Measurements from ENCODE around the gene ZNF77.
"Not testable (repeated sequence)": the region's sequence is repeated elsewhere in the genome, so short reads cannot be mapped to it uniquely, and the experiment has no call there.

ZNF77 gene

DNA sequence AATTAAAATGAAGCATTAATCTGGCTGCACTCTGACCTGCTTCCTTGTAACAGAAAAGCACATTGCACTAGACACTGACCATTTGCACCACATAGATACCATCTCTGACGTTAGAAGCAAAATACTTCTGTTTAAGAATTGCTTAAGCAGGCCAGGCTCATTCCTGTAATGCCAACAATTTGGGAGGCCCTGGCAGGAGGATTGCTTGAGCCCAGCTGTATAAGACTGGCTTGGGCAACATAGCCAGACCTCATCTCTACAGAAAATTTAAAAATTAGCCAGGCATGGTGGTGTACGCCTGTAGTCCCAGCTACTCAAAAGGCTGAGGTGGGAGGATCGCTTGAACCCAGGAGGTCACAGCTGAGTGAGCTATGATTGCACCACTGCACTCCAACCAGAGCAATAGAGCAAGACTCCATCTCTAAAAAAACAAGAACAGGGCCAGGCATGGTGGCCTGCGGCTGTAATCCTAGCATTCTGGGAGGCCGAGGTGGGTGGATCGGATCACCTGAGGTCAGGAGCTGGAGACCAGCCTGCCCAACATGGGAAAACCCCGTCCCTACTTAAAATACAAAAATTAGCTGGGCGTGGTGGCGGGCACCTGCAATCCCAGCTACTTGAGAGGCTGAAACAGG is 25.5 kb upstream of the ZNF77 start:
- DNase-seq (ENCODE audit: low read depth in 1 of 2, low spot score in 1 of 2), result no peak

DNA sequence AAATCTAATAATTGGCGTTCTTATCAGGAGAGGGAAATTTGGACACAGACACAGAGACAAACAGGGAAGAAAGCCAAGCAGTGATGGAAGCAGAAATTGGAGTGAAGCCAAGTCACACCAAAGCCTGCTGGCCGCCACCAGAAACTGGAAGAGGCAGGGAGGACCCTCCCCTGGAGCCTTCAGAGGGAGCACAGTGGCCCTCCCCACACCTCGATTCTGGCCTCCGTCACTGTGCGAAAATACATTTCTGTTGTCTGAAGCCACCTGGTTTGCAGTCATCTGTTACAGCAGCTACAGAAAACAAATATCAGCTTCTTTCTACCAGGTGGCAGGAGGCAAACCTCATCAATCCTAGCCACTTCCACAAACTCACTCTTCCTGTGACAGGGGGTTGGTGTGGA is 24.3 kb upstream of the ZNF77 start:
- DNase-seq (ENCODE audit: low read depth in 1 of 2, low spot score in 1 of 2), result no peak

DNA sequence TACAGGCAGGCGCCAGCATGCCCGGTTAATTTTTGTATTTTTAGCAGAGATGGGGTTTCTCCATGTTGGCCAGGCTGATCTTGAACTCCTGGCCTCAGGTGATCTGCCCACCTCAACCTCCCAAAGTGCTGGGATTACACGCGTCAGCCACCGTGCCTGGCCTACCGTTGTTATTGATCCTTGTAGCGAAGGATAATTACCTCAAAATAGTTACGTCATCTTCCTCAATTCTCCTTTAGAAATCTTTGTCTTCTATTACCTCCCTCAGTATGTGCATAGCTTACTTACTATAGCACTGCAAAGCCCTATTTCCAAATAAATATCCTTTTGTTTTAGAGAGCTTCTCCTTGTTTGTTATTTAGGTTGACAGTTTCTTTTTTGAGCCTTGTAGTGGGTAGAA is 23.2 kb upstream of the ZNF77 start:
- no peak for DNase-seq (ENCODE audit: low read depth in 1 of 2, low spot score in 1 of 2)

DNA sequence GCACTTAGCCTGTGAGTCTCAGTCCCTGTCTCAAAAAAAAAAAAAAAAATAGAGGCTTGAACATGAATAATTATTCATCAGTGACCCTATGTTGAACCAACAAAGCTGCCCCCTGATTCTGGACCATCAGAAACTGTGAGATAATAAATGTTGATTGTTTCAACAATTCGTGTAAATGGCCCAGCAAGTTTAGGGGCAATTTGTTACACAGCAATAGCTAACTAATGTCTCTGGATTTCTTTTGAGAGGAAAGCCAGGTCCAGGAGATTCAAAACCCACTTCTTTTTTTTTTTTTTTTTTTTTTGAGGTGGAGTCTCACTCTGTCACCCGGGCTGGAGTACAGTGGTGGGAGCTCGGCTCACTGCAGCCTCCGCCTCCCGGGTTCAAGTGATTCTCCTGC is 20.1 kb upstream of the ZNF77 start:
- no peak for DNase-seq (ENCODE audit: low read depth in 1 of 2, low spot score in 1 of 2)

DNA sequence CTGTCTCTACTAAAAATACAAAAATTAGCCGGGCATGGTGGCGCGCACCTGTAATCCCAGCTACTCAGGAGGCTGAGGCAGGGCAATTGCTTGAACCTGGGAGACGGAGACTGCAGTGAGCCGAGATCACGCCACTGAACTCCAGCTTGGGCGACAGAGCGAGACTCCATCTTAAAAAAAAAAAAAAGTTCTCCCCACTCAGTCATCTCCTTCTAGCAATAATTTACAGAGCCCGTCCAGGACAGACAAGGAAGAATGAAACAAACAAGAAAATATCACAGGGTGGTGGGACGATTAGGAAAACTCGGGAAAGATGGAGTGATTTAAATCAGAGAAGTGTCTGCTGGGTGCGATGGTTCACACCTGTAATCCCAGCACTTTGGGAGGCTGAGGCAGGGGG is 18.9 kb upstream of the ZNF77 start:
- not testable (repeated sequence) for DNase-seq (ENCODE audit: low read depth in 1 of 2, low spot score in 1 of 2)

DNA sequence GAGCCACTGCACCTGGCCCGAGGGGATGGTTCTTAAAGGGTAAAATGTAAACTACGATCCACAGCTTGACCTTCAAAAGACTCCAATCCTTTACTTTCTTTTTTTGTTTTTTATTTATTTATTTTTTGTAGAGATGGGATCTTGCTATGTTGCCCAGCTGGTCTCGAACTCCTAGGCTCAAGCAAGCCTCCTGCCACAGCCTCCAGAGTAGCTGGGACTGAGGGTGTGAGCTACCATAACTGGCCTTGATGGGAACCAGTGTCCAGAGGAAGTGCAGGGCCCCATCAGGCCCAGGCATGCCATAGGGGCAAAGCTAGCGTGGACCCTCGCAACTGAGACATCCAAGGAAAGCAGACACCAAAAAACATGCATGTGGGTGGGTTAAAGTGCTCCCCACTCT is 18.4 kb upstream of the ZNF77 start:
- no peak for DNase-seq (ENCODE audit: low read depth in 1 of 2, low spot score in 1 of 2)

DNA sequence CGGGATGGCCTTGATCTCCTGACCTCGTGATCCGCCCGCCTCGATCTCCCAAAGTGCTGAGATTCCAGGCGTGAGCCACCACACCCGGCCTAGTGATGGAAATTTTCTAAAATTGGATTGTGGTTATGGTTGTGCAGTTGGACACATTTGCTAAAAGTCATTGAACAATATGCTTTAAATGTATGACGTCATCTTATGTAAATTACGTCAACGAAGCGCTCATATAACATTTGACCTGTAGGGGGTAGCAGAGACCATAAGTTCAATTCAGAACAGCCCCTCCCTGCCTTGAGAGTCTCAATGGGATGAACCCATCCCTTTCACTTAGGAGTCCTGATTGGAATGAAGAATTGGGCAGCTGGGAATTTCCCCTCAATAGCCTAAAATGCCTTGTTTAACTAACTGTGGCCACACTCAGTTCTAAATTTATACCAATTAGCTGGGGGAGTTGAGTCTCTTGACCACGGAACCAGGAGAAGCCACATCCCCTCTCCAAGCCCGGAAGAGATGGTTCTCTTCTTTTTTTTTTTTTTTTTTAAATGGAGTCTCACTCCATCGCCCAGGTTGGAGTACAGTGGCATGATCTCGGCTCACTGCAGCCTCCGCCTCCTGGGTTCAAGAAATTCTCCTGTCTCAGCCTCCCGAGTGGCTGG is 17.4 kb upstream of the ZNF77 start:
- DNase-seq (ENCODE audit: low read depth in 1 of 2, low spot score in 1 of 2), result no peak

DNA sequence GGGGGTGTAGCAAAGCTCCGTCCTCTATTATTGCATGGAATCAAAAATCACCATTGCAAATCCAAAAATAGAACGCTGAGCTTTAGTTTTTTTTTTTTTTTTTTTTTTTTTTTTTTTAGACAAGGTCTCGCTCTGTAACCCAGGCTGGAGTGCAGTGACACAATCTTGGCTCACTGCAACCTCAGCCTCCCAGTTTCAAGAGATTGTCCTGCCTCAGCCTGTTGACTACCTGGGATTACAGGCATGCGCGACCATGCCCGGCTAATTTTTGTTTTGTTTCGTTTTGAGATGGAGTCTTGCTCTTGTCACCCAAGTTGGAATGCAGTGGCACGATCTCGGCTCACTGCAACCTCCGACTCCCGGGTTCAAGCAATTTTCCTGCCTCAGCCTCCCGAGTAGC is 15.3 kb upstream of the ZNF77 start:
- DNase-seq (ENCODE audit: low read depth in 1 of 2, low spot score in 1 of 2), result no peak

DNA sequence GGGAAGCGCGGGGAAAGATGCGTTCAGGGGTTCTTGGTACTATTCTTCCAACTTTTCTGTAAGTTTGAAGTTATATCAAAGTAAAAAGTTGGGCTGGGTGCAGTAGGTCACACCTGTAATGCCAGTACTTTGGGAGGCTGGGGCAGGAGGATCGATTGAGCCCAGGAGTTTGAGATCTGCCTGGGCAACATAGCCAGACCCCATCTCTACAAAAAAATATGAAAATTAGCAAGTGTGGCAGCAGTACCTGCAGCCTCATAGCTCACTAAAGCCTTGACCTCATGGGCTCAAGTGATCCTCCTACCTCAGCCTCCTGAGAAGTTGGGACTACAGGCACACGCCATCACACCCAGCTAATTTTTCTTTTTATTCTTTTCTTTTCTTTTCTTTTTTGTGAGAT is 12.4 kb upstream of the ZNF77 start:
- DNase-seq (ENCODE audit: low read depth in 1 of 2, low spot score in 1 of 2), result no peak

DNA sequence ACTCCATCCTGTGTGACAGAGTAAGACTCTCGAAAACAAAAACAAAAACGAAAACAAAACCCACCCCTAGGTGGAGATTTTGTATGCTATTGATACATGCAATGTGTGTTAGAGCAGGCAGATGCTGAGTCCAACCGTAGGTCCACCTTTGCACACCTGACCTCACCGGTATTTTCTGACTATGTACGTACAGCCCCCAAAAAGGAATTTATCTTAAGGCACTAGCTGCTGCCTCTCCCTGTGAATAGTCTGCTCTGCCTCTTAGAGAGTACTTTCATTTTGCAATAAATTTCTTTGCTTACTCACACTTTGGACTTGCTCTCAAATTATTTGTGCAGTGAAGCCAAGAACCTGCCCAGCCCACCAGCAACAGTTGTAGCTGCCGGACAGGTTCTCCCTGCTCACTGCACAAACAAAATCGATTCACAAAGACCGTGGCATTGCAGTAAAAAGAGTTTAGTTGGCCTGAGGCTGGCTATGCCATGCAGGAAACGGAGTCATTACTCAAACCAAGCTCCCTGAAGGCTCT is 8.2 kb upstream of the ZNF77 start:
- no peak for DNase-seq (ENCODE audit: low read depth in 1 of 2, low spot score in 1 of 2)

DNA sequence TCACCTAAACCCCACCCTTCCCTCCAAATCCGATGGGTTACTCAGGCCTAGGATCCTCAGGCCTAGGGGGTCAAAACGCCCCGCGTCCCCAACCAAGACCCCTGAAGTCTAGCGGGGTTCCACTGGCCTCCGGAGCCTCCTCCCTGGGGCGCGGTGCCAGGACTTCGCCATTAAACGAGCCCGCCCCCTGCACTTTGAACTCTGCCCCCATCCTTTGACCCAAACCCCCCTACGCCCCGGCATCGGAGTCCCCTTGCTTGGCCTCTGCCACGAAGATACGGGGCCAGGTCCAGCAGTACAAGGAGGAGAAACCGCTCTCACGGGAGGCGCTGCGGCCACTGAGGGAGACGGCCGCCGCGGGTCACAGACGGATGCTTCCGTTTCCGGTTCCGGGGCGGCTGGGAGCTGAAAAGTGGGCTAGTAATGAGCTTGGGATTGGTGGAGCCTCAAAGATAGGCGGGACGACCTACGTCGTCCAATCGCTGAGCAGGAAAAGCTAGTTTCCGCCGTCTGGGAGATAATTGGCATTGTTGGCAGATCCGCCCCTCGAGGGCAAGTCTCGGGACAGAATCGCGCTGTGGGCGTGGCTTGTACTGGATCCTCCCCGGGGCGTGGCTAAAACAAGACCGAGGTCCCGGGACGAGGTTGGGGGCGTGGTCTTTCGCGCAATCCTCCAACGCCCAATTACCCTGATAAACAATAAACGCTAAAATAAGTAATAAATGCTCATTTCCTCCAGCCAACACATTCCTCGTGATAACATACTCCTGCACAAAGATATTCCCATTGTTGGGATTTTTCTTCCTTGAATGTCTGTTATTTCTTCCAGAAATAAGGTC is 5.7 kb upstream of the ZNF77 start:
- DNase-seq (ENCODE audit: low read depth in 1 of 2, low spot score in 1 of 2), result peak; percentile 99 to 100

DNA sequence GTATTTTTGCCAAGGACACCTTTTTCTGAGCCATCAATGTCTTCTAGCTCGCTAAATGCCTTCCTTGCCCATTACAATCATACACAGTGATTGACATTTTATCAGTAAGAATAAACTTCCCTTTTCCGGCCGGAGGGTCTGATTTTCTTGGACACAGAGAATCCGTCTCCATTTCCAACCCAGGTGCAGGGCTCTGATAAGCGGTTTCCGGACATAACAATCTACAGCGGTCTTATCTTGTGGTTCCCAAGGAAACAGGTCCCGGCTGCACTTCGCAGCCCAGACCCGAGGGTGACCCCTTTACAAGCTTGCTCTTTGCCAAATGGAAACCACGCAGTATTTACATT is 5.1 kb upstream of the ZNF77 start:
- DNase-seq (ENCODE audit: low read depth in 1 of 2, low spot score in 1 of 2), result no peak

DNA sequence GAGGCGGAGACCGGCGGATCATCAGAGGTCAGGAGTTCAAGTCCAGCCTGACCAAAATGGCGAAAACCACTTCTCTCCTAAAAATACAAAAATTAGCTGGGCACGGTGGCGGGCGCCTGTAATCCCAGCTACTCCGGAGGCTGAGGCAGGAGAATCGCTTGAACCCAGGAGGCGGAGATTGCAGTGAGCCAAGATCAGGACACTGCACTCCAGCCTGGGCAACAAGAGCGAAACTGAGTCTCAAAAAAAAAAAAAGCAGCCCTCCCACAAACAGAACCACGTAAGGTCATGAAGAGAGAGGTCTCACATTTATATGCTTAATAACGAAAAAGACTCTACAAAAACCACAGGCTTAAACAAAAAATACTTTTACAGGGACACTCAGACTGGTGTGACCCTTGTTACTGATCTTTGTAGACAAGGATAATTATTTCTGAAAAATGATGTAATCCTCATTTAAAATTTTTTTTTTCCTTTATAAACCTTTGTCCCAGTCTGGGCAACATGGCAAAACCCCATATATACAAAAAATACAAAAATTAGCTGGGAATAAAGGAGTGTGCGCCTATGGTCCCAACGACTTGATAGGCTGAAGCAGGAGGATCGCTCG is 909 bp upstream of the ZNF77 start:
- DNase-seq (ENCODE audit: low read depth in 1 of 2, low spot score in 1 of 2), result no peak

DNA sequence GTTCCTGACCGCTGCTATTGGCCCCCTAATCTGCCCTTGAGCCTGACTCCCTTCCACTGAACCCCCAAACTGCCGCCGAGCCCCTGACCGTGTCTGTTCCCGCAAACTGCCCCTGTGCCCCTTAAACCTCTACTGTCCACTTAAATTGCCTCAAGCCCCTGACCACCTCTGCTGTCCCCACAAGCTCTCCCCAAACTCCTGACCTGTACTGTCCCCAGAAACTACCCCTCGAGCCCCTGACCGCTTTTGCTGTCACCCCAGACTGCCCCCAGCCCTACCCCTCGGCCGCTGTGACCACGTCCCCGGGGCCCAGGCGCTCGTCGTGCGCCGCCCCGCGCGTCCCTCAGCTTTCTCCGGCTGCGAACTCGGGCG is 382 bp downstream of the ZNF77 start:
- DNase-seq (ENCODE audit: low read depth in 1 of 2, low spot score in 1 of 2), result no peak

DNA sequence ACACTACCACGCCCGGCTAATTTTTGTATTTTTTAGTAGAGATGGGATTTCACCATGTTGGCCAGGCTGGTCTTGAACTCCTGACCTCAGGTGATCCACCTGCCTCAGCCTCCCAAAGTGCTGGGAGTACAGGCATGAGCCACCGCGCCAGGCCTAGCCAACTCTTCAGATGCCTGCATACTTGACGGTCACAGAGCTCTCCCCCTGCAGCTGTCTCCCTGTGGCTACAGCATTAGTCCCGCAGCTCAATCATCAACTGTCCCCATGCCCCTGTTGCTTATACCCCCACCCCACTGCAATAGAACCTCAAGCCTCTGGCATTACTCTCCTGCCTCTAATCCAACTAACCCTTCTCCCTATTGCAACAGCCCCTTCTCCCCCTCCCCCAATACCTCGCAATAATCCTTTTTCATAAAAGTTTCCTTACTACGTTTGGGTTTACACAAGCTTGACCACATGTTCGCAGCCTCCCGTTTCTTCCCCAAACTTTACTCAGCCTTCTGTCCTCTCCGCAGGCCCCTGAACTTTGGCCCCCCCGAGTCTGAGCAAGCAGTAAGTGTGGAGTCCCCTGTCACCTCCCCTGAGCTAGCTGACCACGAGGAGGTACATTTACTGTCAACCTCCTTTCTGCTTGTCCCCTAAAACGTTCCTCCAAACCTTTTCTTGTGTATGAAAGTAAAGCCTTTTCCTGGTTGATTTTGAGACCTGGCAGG is 1.7 kb downstream of the ZNF77 start:
- no peak for DNase-seq (ENCODE audit: low read depth in 1 of 2, low spot score in 1 of 2)

DNA sequence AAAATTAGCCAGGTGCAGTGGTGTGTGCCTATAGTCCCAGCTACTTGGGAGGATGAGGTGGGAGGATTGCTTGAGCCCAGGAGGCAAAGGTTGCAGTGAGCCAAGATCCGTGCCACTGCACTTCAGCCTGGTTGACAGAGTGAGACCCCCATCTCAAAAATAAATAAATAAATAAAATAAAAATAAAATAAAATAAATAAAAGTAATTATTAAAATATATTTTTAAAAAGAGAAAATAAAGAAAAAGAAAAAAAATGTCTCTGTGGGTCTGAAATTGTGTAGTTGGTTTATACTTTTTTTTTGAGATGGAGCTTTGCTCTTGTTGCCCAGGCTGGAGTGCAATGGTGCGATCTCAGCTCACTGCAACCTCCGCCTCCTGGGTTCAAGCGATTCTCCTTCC is 8.9 kb downstream of the ZNF77 start:
- not testable (repeated sequence) for DNase-seq (ENCODE audit: low read depth in 1 of 2, low spot score in 1 of 2)

DNA sequence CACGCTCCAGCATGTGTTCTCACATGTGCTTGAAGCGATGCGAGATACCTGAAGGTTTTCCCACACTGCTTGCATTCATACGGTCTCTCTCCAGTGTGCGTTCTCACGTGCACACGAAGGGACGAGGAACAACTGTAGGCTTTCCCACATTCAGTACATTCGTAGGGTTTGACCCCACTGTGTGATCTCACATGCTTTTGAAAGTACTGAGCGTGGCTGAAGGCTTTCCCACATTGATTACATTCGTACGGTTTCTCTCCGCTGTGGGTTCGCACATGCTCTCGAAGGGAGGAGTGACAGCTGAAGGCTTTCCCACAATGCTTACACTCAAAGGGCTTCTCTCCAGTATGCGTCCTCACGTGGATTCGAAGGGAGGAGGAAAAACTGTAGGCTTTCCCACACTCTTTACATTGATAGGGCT is 11.3 kb downstream of the ZNF77 start:
- DNase-seq (ENCODE audit: low read depth in 1 of 2, low spot score in 1 of 2), result no peak

DNA sequence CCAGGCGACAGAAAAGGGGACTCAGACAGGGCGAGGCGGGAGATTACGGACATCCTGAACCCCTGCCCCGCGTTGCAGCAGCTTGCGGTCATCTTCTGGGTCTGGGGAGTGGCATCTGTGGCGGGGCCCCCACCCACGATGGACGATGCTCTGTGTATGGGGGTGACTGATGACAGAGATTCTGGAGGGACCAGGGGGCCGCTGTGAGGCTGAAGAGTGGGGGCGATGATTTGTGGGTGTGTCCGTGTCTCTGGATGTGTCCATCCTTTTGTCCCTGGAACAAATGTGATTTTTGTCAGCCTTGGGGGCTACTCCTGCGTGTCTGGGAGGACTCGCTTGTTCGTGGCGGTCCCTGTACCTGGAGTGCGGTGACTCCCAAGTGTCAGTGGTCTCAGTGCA is 17.7 kb downstream of the ZNF77 start:
- no peak for DNase-seq (ENCODE audit: low read depth in 1 of 2, low spot score in 1 of 2)

DNA sequence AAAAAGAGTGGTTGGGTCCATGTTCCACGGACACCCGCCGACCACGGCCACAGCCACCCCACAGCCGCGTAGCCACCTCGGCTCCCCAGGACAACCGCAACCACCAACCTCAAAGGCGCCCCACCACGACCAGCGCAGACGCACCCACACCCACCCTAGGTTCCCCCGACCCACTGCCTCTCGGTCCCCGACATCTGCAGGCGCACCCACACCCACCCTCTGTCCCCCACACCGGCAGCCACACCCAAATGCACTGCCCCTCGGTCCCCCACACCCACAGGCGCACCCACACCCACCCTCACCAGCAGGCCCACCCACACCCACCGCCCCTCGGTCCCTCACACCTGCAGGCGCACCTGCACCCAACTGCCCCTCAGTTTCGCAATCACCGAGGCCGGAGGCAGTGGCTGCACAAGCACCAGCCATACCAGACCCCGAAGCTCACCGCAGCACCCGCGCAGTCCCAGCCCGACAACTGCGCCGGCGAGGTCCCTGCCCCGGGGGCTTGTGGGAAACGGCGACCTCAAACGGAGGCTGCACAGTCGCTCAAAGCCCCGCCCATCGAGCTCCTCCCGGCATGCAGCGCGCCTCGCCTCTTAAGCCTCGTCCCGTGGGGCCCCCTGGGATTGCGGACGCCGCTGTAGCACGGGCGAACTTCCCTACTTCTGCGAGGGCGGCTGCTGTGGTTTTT is 18.3 kb downstream of the ZNF77 start:
- no peak for DNase-seq (ENCODE audit: low read depth in 1 of 2, low spot score in 1 of 2)

DNA sequence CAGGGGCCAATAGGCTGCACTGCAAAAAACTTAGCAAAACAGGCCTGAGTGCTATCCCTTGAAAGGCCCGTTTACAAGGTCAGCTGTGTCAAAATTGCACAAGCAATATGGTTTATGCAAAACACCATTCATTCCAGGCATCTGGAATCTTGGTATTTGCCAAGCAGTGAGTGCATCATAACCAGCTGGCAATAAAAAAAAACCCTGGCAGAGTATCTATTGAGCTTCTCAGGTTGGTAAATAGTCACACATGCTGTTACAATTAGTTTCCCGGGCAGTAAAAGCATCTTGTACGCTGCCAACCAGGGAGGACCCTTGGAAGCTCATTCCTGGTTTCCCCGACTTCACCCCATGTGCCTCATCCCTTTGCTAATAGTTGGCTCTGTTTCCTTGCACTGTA is 21.3 kb downstream of the ZNF77 start:
- DNase-seq (ENCODE audit: low read depth in 1 of 2, low spot score in 1 of 2), result no peak

DNA sequence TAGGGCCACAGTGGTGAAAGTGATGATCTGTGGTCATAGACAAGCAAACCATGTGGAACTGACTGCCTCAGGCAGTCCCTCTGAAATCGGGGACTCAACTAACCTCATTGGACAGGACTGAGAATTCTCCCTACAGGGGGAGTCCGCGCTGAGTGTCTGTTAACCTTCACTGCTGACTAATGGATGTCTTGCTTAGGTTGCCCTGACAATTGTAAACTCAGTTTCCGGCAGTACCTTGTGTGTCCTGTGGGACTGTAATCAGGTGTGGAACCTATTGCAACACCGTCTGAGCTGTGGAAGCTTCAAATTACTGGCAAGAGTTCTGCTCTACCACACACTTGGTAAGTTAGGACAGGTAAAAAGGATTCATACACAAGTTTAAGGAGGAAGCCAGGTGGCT is 21.8 kb downstream of the ZNF77 start:
- no peak for DNase-seq (ENCODE audit: low read depth in 1 of 2, low spot score in 1 of 2)

Measured in activated T-helper 1 cell treated with anti-CD3 and anti-CD28 coated beads, Interleukin-2, amount 50 U/mL, for 16 hours (primary cell).